H1 (cell line): Measurements from ENCODE around the gene PSMD5. TPM values are rescaled to one million over a fixed set of nuclear protein-coding genes. Genes with fewer than 3 reads are reported as not detected.

Source experiments
- CTCF ChIA-PET: fragments of 300-600 bp; sonication (Branson Sonifier 250); formaldehyde crosslinking; loops from one replicate; lab custom pipeline; 2021; ENCODE audit not compliant: partially characterized antibody; lab: Charles Lee
- POLR2A ChIA-PET: fragments of 300-600 bp; sonication (Branson Sonifier 250); formaldehyde crosslinking; loops from one replicate; lab custom pipeline; 2021; ENCODE audit warnings: inconsistent platforms; ENCODE audit not compliant: partially characterized antibody; lab: Charles Lee
- DNase-seq, 2 experiments: peaks; one replicate each; pipeline versions ENCODE4 v3.0.0 to v3.0.0-alpha.2; 2010 to 2022; ENCODE audit warnings: low spot score in 2 of 2, low read depth in 1 of 2, mixed read lengths in 1 of 2
- FAIRE-seq: peaks from 2 replicates; lab custom pipeline; 2011; peaks lifted over from hg19 to GRCh38; lab: Jason Lieb, UNC
- H2AFZ ChIP-seq: 2 replicates; pipeline ENCODE4 v1.8.1; 2012; ENCODE audit warnings: low read length, inconsistent platforms
- H2AK5ac ChIP-seq: 2 replicates; pipeline ENCODE4 v1.6.1; 2013; ENCODE audit warnings: low read depth, low read length
- H2BK120ac ChIP-seq: replicated peaks from 2 replicates; pipeline ENCODE3; 2013; ENCODE audit warnings: low read depth, low read length, inconsistent platforms
- H2BK12ac ChIP-seq: 2 replicates; pipeline ENCODE4 v1.6.1; 2013; ENCODE audit warnings: low read depth, low read length
- H2BK15ac ChIP-seq: 2 replicates; pipeline ENCODE4 v1.6.1; 2013; ENCODE audit warnings: low read length
- H2BK20ac ChIP-seq: 2 replicates; pipeline ENCODE4 v1.6.1; 2013; ENCODE audit warnings: low read length
- H2BK5ac ChIP-seq: 2 replicates; pipeline ENCODE4 v1.6.1; 2013; ENCODE audit warnings: low read depth, low read length
- H3K14ac ChIP-seq: 2 replicates; pipeline ENCODE4 v1.6.1; 2013; ENCODE audit warnings: inconsistent platforms; ENCODE audit not compliant: insufficient read length
- H3K18ac ChIP-seq: 2 replicates; pipeline ENCODE4 v1.6.1; 2013; ENCODE audit warnings: low read length; ENCODE audit errors: extremely low read depth
- H3K23ac ChIP-seq: 2 replicates; pipeline ENCODE4 v1.6.1; 2013; ENCODE audit warnings: inconsistent platforms; ENCODE audit not compliant: insufficient read length
- H3K23me2 ChIP-seq: 2 replicates; pipeline ENCODE4 v1.6.1; 2013; ENCODE audit warnings: low read depth, low read length
- H3K27ac ChIP-seq: 2 replicates; pipeline ENCODE4 v1.6.1; 2011; ENCODE audit warnings: low read depth, low read length, inconsistent platforms
- H3K27me3 ChIP-seq, 4 experiments: replicated peaks in 1 of 4; 1 replicate in 1 of 4; 2 replicates in 3 of 4; pipeline versions ENCODE4 v1.6.1 to v1.8.1; 2011 to 2013; ENCODE audit warnings: low read length in 3 of 4, mild to moderate bottlenecking in 3 of 4, inconsistent platforms in 2 of 4, mixed read lengths in 2 of 4, moderate library complexity in 1 of 4; ENCODE audit not compliant: control insufficient read depth in 3 of 4, insufficient read depth in 3 of 4; ENCODE audit errors: extremely low read depth in 1 of 4
- H3K36me3 ChIP-seq, 4 experiments: 2 replicates each; pipeline versions ENCODE4 v1.6.1 to v1.8.1; 2011 to 2013; ENCODE audit warnings: mild to moderate bottlenecking in 4 of 4, low read length in 3 of 4, moderate library complexity in 2 of 4, control low read depth in 1 of 4, inconsistent platforms in 1 of 4; ENCODE audit not compliant: insufficient read depth in 4 of 4, control insufficient read depth in 2 of 4
- H3K4ac ChIP-seq: replicated peaks from 2 replicates; pipeline ENCODE3; 2013; ENCODE audit warnings: low read length, low read depth, mixed read lengths, inconsistent platforms; ENCODE audit not compliant: insufficient read length
- H3K4me1 ChIP-seq, 4 experiments: replicated peaks in 1 of 4; 1 replicate in 1 of 4; 2 replicates in 3 of 4; pipeline versions ENCODE4 v1.6.1 to v1.8.1; 2011 to 2013; ENCODE audit warnings: low read length in 3 of 4, inconsistent platforms in 2 of 4, mixed read lengths in 1 of 4; ENCODE audit not compliant: insufficient read depth in 4 of 4, control insufficient read depth in 3 of 4
- H3K4me2 ChIP-seq, 2 experiments: 2 replicates each; pipeline versions ENCODE4 v1.6.1 to v1.8.1; 2011 to 2013; ENCODE audit warnings: low read depth in 2 of 2, low read length in 2 of 2, control low read depth in 1 of 2, inconsistent platforms in 1 of 2, mild to moderate bottlenecking in 1 of 2; ENCODE audit not compliant: insufficient read depth in 1 of 2
- H3K4me3 ChIP-seq, 4 experiments: fragments of 200-600, 300-600 bp in 1 of 4; sonication (generic), shearing (Covaris generic), sonication (Bioruptor Twin) in 1 of 4; 2 replicates each; pipeline versions ENCODE4 v1.5.1 to v1.8.1; 2011 to 2016; ENCODE audit warnings: low read length in 4 of 4, low read depth in 3 of 4, control low read depth in 2 of 4, inconsistent platforms in 2 of 4, mild to moderate bottlenecking in 2 of 4, mixed read lengths in 1 of 4, moderate library complexity in 1 of 4; ENCODE audit not compliant: insufficient read depth in 2 of 4; ENCODE audit errors: extremely low read depth in 1 of 4
- H3K56ac ChIP-seq: replicated peaks from 2 replicates; pipeline ENCODE3; 2013; ENCODE audit warnings: low read depth, mild to moderate bottlenecking, mixed read lengths, low read length, inconsistent platforms; ENCODE audit not compliant: insufficient read length
- H3K79me1 ChIP-seq: 2 replicates; pipeline ENCODE4 v1.6.1; 2013; ENCODE audit warnings: low read depth, low read length, control low read depth
- H3K79me2 ChIP-seq, 2 experiments: 2 replicates each; pipeline versions ENCODE4 v1.6.1 to v1.8.1; 2012 to 2013; ENCODE audit warnings: low read length in 2 of 2, mild to moderate bottlenecking in 2 of 2, inconsistent platforms in 1 of 2; ENCODE audit not compliant: insufficient read depth in 2 of 2, control insufficient read depth in 1 of 2
- H3K9ac ChIP-seq, 4 experiments: replicated peaks in 1 of 4; 1 replicate in 1 of 4; 2 replicates in 3 of 4; pipeline versions ENCODE4 v1.6.1 to v1.8.1; 2011 to 2013; ENCODE audit warnings: low read depth in 3 of 4, low read length in 3 of 4, control low read depth in 2 of 4, mild to moderate bottlenecking in 2 of 4, moderate library complexity in 2 of 4, inconsistent platforms in 1 of 4; ENCODE audit errors: extremely low read depth in 1 of 4
- H3K9me3 ChIP-seq, 2 experiments: 2 replicates each; pipeline versions ENCODE4 v1.6.1 to v1.8.1; 2012 to 2013; ENCODE audit warnings: mild to moderate bottlenecking in 2 of 2, moderate library complexity in 2 of 2, control low read depth in 1 of 2, inconsistent platforms in 1 of 2, low read depth in 1 of 2, low read length in 1 of 2, mixed read lengths in 1 of 2; ENCODE audit not compliant: insufficient read depth in 2 of 2
- H4K20me1 ChIP-seq, 2 experiments: replicated peaks in 1 of 2; 2 replicates each; pipeline versions ENCODE3 to v1.8.1; 2011 to 2013; ENCODE audit warnings: inconsistent platforms in 2 of 2, low read length in 2 of 2, mild to moderate bottlenecking in 1 of 2; ENCODE audit not compliant: insufficient read depth in 2 of 2, control insufficient read depth in 1 of 2
- H4K5ac ChIP-seq: 2 replicates; pipeline ENCODE4 v1.6.1; 2013; ENCODE audit warnings: low read length, low read depth, mixed read lengths, inconsistent platforms; ENCODE audit not compliant: insufficient read length
- H4K8ac ChIP-seq: 2 replicates; pipeline ENCODE4 v1.8.0; 2013; ENCODE audit warnings: mild to moderate bottlenecking, moderate library complexity, low read length, inconsistent platforms; ENCODE audit not compliant: insufficient read depth; ENCODE audit errors: extremely low read depth
- H4K91ac ChIP-seq: replicated peaks from 2 replicates; pipeline ENCODE3; 2013; ENCODE audit warnings: low read length, mixed read lengths, inconsistent platforms; ENCODE audit not compliant: insufficient read length
- BCL11A ChIP-seq, 2 experiments: IDR thresholded peaks; one replicate each; pipeline ENCODE4 v1.6.1; 2011; ENCODE audit warnings: low read depth in 2 of 2, low read length in 2 of 2, mild to moderate bottlenecking in 2 of 2
- CBX8 ChIP-seq: fragments of 300-800, 300-1000 bp; sonication (generic); IDR thresholded peaks from 2 replicates; pipeline ENCODE4 v1.7.1; 2016; ENCODE audit warnings: low read depth, low read length, borderline replicate concordance
- CEBPB ChIP-seq: IDR thresholded peaks from 2 replicates; pipeline ENCODE4 v1.6.1; 2012; ENCODE audit warnings: low read depth, low read length
- CREB1 ChIP-seq: IDR thresholded peaks from 2 replicates; pipeline ENCODE4 v1.6.1; 2012; ENCODE audit warnings: inconsistent platforms
- FOSL1 ChIP-seq: IDR thresholded peaks from 2 replicates; pipeline ENCODE4 v1.6.1; 2011; ENCODE audit warnings: mild to moderate bottlenecking, low read depth, low read length, moderate library complexity; ENCODE audit not compliant: insufficient read depth
- GTF2F1 ChIP-seq: IDR thresholded peaks from 2 replicates; pipeline ENCODE4 v1.6.1; 2012; ENCODE audit warnings: low read depth, low read length, improper control_type of control experiment, borderline replicate concordance
- HDAC2 ChIP-seq, 2 experiments: fragments of 300-600 bp in 1 of 2; sonication (generic) in 1 of 2; IDR thresholded peaks; 2 replicates each; pipeline ENCODE4 v1.6.1; 2011 to 2012; ENCODE audit warnings: low read depth in 2 of 2, low read length in 2 of 2, mild to moderate bottlenecking in 2 of 2, moderate library complexity in 2 of 2, borderline replicate concordance in 1 of 2, inconsistent platforms in 1 of 2
- KDM1A ChIP-seq: fragments of 200-600, 300-600 bp; sonication (generic); IDR thresholded peaks from 2 replicates; pipeline ENCODE4 v1.7.1; 2016; ENCODE audit warnings: mild to moderate bottlenecking, low read length, borderline replicate concordance
- NRF1 ChIP-seq: IDR thresholded peaks from 2 replicates; pipeline ENCODE4 v1.6.1; 2011; ENCODE audit warnings: mild to moderate bottlenecking, low read depth, low read length, improper control_type of control experiment
- PHF8 ChIP-seq: fragments of 200-600 bp; sonication (generic); conservative IDR thresholded peaks from 2 replicates; pipeline ENCODE4 v1.7.1; 2012; ENCODE audit warnings: low read depth, mild to moderate bottlenecking, inconsistent platforms, low read length, moderate library complexity
- SIRT6 ChIP-seq: IDR thresholded peaks from one replicate; pipeline ENCODE4 v1.7.1; 2012; ENCODE audit warnings: low read length, inconsistent platforms
- SP4 ChIP-seq: IDR thresholded peaks from 2 replicates; pipeline ENCODE4 v1.6.1; 2012; ENCODE audit warnings: low read length, inconsistent platforms
- TAF1 ChIP-seq: IDR thresholded peaks from 2 replicates; pipeline ENCODE4 v1.6.1; 2011; ENCODE audit warnings: mild to moderate bottlenecking, low read depth, low read length
- TAF7 ChIP-seq: optimal IDR thresholded peaks from 2 replicates; pipeline ENCODE3; 2011; ENCODE audit warnings: low read depth, mild to moderate bottlenecking, inconsistent platforms, low read length, moderate library complexity, borderline replicate concordance
- USF2 ChIP-seq: IDR thresholded peaks from 2 replicates; pipeline ENCODE4 v1.6.1; 2011; ENCODE audit warnings: low read length, improper control_type of control experiment
- polyA plus RNA-seq, 7 experiments: library from polyadenylated mRNA; depleted of rRNA in 3 of 7; stranded (reverse) in 5 of 7; unstranded in 2 of 7; fragments of >200 nt in 5 of 7; fragments of 200-250 nt in 2 of 7; gene quantifications; 1 replicate in 5 of 7; 2 replicates in 1 of 7; 4 replicates in 1 of 7; pipeline versions ENCODE4 v1.2.1 to v1.2.3, GENCODE V29; 2011 to 2013; ENCODE audit warnings: missing spikeins in 2 of 7, mixed read lengths in 2 of 7
- total RNA-seq: library from RNA; stranded (reverse); fragmentation: NEBNext Ultra II Directional; extraction: Animal tissue kit (Norgen Biotek cat#: 25700); gene quantifications from 2 replicates; pipeline ENCODE4 v1.2.1, GENCODE V29; 2021

PSMD5 gene
- total and polyA plus RNA-seq, 2 of the 8 experiments (the other 6 are each of a cell fraction or from before 2014, with no cell fraction given) = 19.2 to 30.5 TPM

- no peaks in the 10 kb centered on the region for H3K9me3 ChIP-seq
- no peak overlapping the region for H2AK5ac ChIP-seq
- H2BK15ac ChIP-seq = no peak overlapping the region
- H3K27me3 ChIP-seq = no peaks in the 10 kb centered on the region
- H3K36me3 ChIP-seq = peaks cover 4 to 44% (median 15%) of the 10 kb centered on the region in 4 experiments; a peak in 7 of 8 replicates
- no peak for FAIRE-seq
- H2BK5ac ChIP-seq = no peak overlapping the region
- DNase-seq = no peak
- no peak overlapping the region for H3K23ac ChIP-seq
- peaks cover 0 to 29% of the 10 kb centered on the region in 2 experiments; a peak in 2 of 4 replicates for H3K79me2 ChIP-seq
- H4K91ac ChIP-seq = no peak overlapping the region
- H3K4me1 ChIP-seq = no peaks in the 10 kb centered on the region
- no peak overlapping the region for H4K8ac ChIP-seq
- no peak overlapping the region for H2AFZ ChIP-seq
- no peak overlapping the region for H3K56ac ChIP-seq
- H3K4me3 ChIP-seq = no peak overlapping the region
- H3K27ac ChIP-seq = no peak overlapping the region
- no peak overlapping the region for H3K14ac ChIP-seq
- no peak overlapping the region for H3K9ac ChIP-seq
- CTCF ChIA-PET = interaction anchor here (1.4 kb wide), 1 partner anchor 157 kb away, joined by 3 read pairs; no protein-coding TSS in a partner anchor
- H3K79me1 ChIP-seq = peaks cover 9% of the 10 kb centered on the region
- no peaks in the 10 kb centered on the region for H4K20me1 ChIP-seq
- POLR2A ChIA-PET = interaction anchor here (0.7 to 3.9 kb wide), 4 partner anchors 8 to 83 kb away, joined by 3 to 18 read pairs (median 5); partner anchors contain the start of gene FBXW2
- no peaks in the 10 kb centered on the region for H3K23me2 ChIP-seq
- H2BK120ac ChIP-seq = no peak overlapping the region
- no peak overlapping the region for H3K4me2 ChIP-seq
- no peak overlapping the region for H2BK20ac ChIP-seq
- no peak overlapping the region for H3K18ac ChIP-seq
- H3K4ac ChIP-seq = no peak overlapping the region
- no peak overlapping the region for H2BK12ac ChIP-seq
- TF ChIP-seq SIRT6 = no peak
- TF ChIP-seq TAF7 = no peak
- TF ChIP-seq TAF1 = no peak
- TF ChIP-seq USF2 = no peak
- no peak for TF ChIP-seq NRF1
- TF ChIP-seq GTF2F1 = no peak
- TF ChIP-seq PHF8 = no peak
- no peak for TF ChIP-seq SP4
- no peak for TF ChIP-seq CREB1
- TF ChIP-seq CBX8 = no peak
- TF ChIP-seq FOSL1 = no peak
- no peak for TF ChIP-seq BCL11A (IDR thresholded peaks at IDR 0.05; ENCODE audit: low read depth in 2 of 2, low read length in 2 of 2)
- no peak for TF ChIP-seq KDM1A
- no peak for TF ChIP-seq CEBPB
- no peak for TF ChIP-seq HDAC2 (IDR thresholded peaks at IDR 0.05; ENCODE audit: borderline replicate concordance in 1 of 2, low read depth in 2 of 2, low read length in 2 of 2)
- no peak overlapping the region for H4K5ac ChIP-seq
Observed at GRCh38 chr9:120779227-120779626, 63.5 kb downstream of the PSMD5 start.
